ENCODE measurements around the gene DGKG.

The DGKG gene

GRCh38 chr3:186367631-186368030 lies 5.6 kb upstream of the DGKG start:
- no peak for DNase-seq (ENCODE audit: low read depth, low spot score)

GRCh38 chr3:186366206-186366605 lies 4.2 kb upstream of the DGKG start:
- no peak for DNase-seq (ENCODE audit: low read depth, low spot score)

- no peak for DNase-seq (ENCODE audit: low read depth, low spot score)
These were observed 3.4 kb upstream of the DGKG start for GRCh38 chr3:186365202-186365974.

- no peak for DNase-seq (ENCODE audit: low read depth, low spot score)
These were observed 954 bp upstream of the DGKG start for GRCh38 chr3:186362988-186363387.

GRCh38 chr3:186362537-186362842 lies 456 bp upstream of the DGKG start:
- no peak for DNase-seq (ENCODE audit: low read depth, low spot score)

- no peak for DNase-seq (ENCODE audit: low read depth, low spot score)
These were observed 730 bp downstream of the DGKG start for GRCh38 chr3:186361246-186361761.

GRCh38 chr3:186360779-186361178 lies 1.3 kb downstream of the DGKG start:
- DNase-seq (ENCODE audit: low read depth, low spot score) = no peak

- DNase-seq (ENCODE audit: low read depth, low spot score) = no peak
These were observed 3.0 kb downstream of the DGKG start for GRCh38 chr3:186359078-186359477.

GRCh38 chr3:186356152-186356551 lies 5.9 kb downstream of the DGKG start:
- no peak for DNase-seq (ENCODE audit: low read depth, low spot score)

GRCh38 chr3:186354100-186354499 lies 7.9 kb downstream of the DGKG start:
- no peak for DNase-seq (ENCODE audit: low read depth, low spot score)

- DNase-seq (ENCODE audit: low read depth, low spot score) = no peak
These were observed 9.7 kb downstream of the DGKG start for GRCh38 chr3:186352369-186352768.

- no peak for DNase-seq (ENCODE audit: low read depth, low spot score)
These were observed 19.8 kb downstream of the DGKG start for GRCh38 chr3:186342197-186342596.

- DNase-seq (ENCODE audit: low read depth, low spot score) = no peak
These were observed 21.8 kb downstream of the DGKG start for GRCh38 chr3:186340204-186340603.

GRCh38 chr3:186339180-186339918 lies 22.7 kb downstream of the DGKG start:
- DNase-seq (ENCODE audit: low read depth, low spot score) = no peak

- no peak for DNase-seq (ENCODE audit: low read depth, low spot score)
These were observed 28.8 kb downstream of the DGKG start for GRCh38 chr3:186333256-186333655.

GRCh38 chr3:186330772-186331460 lies 31.1 kb downstream of the DGKG start:
- DNase-seq (ENCODE audit: low read depth, low spot score) = no peak

GRCh38 chr3:186329589-186329988 lies 32.4 kb downstream of the DGKG start:
- DNase-seq (ENCODE audit: low read depth, low spot score) = no peak

- DNase-seq (ENCODE audit: low read depth, low spot score) = no peak
These were observed 34.0 kb downstream of the DGKG start for GRCh38 chr3:186327912-186328487.

- DNase-seq (ENCODE audit: low read depth, low spot score) = no peak
These were observed 39.3 kb downstream of the DGKG start for GRCh38 chr3:186322761-186323160.

GRCh38 chr3:186321746-186322145 lies 40.3 kb downstream of the DGKG start:
- DNase-seq (ENCODE audit: low read depth, low spot score) = no peak

GRCh38 chr3:186320862-186321568 lies 41.0 kb downstream of the DGKG start:
- DNase-seq (ENCODE audit: low read depth, low spot score) = no peak

- DNase-seq (ENCODE audit: low read depth, low spot score) = no peak
These were observed 42.1 kb downstream of the DGKG start for GRCh38 chr3:186319945-186320344.

Data from activated naive CD8-positive, alpha-beta T cell treated with anti-CD3 and anti-CD28 coated beads, Interleukin-2, amount 50 U/mL, for 16 hours (primary cell).